GM12873 (cell line): ENCODE data around the gene R3HCC1L.

Experiments used
- TF ChIP-seq, protein P1 (sequence below): IDR thresholded peaks from 2 replicates; pipeline ENCODE4 v1.5.1; 2012; ENCODE audit warnings: low read depth, mild to moderate bottlenecking, moderate library complexity, low read length, control low read depth; ENCODE audit not compliant: insufficient read depth; ENCODE audit errors: missing control alignments

R3HCC1L gene

DNA sequence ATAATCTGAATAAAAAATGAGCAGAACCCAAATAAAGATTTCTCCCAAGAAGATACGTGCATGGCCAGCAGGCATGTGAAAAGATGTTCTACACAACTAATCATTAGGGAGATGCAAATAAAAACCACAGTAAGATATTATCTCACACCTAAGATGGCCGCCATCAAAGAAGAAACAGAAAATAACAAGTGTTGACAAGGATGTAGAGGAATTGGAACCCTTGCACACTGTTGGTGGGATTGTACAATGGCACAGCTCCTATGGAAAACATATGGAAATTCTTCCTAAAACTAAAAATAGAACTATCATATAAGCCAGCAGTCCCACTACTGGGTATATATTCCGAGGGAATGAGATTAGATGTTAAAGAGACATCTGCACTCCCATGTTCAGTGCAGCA is 60.2 kb downstream of the R3HCC1L start:
- TF ChIP-seq, protein P1, sequence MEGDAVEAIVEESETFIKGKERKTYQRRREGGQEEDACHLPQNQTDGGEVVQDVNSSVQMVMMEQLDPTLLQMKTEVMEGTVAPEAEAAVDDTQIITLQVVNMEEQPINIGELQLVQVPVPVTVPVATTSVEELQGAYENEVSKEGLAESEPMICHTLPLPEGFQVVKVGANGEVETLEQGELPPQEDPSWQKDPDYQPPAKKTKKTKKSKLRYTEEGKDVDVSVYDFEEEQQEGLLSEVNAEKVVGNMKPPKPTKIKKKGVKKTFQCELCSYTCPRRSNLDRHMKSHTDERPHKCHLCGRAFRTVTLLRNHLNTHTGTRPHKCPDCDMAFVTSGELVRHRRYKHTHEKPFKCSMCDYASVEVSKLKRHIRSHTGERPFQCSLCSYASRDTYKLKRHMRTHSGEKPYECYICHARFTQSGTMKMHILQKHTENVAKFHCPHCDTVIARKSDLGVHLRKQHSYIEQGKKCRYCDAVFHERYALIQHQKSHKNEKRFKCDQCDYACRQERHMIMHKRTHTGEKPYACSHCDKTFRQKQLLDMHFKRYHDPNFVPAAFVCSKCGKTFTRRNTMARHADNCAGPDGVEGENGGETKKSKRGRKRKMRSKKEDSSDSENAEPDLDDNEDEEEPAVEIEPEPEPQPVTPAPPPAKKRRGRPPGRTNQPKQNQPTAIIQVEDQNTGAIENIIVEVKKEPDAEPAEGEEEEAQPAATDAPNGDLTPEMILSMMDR = no peak

DNA sequence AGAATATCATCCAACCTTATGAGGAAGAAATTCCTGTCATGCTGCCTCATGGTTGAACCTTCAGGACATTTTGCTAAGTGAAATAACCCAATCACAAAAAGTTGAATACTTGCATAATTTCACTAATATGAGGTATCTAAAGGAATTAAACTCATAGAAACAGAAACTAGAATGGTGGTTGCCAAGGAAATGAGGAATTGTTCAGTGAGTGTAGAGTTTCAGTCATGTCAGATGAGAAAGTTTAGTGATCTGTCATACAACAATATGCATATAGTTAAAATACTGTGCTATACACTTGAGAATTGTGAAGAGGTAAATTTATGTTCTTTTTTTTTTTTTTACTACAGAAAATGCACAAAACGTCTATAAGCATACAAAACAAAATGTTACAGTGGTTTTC is 60.7 kb downstream of the R3HCC1L start:
- TF ChIP-seq, protein P1 = no peak

DNA sequence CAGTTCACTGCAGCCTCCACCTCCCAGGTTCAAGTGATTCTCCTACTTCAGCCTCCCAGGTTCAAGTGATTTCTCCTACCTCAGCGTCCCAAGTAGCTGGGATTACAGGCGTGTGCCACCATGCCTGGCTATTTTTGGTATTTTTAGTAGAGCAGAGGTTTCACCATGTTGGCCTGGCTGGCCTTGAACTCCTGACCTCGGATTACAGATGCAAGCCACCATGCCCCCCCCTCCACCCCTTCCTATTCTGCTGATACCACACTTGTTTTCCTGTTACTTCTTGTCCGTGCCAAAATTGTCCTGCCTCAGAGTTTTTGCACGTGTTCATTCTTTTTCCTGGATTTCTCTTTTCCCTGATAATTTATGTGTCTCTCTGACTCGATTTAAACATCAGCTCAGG is 62.5 kb downstream of the R3HCC1L start:
- TF ChIP-seq, protein P1 = no peak

DNA sequence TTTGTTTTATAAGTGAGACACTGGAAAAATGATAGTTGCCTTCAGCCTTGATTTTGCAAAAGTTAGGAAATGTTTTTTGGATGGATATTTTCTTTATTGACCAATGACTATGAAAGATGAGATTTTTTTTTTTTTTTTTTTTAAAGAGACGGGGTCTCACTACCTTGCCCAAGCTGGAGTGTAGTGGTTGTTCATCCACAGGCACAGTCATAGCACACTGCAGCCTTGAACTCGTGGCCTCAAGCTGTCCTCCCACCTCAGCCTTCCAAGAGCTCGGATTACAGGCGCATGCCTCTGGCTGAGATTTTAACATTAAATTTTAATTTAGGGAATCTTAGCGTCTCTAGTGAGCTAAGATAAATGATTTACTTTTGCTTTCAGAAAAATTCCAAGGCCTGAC is 67.3 kb downstream of the R3HCC1L start:
- TF ChIP-seq, protein P1 = no peak

DNA sequence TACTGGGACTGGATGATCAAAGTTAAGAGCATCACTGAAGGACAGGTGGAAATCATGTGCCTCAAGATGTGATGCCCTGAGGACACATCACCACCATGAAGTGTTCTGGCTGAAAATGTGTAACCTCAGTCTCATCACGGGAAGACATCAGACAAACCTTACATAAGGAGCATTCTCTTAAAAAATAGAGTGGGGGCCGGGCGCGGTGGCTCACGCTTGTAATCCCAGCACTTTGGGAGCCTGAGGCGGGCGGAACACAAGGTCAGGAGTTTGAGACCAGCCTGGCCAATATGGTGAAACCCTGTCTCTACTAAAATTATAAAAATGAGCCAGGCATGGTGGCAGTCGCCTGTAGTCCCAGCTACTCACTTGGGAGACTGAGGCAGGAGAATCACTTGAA is 67.9 kb downstream of the R3HCC1L start:
- TF ChIP-seq, protein P1 = no peak

DNA sequence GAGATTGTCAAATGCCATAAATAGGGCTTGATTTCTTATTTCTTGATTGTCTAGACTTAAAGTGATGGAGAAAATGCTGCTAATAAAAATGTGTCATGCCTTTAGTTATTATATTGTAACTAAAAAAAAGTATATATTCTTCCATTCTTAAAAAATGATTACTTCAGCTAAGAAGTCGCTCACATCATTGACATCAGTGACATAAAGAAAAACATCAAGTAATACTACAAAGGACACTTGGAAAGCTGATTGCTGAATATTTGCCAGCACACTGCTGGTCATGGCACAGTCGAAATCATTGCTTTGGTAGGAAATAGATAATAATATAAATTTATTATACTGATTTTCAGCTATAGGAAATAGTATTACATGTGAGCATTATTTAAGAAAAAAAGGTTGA is 70.9 kb downstream of the R3HCC1L start:
- TF ChIP-seq, protein P1 = no peak

DNA sequence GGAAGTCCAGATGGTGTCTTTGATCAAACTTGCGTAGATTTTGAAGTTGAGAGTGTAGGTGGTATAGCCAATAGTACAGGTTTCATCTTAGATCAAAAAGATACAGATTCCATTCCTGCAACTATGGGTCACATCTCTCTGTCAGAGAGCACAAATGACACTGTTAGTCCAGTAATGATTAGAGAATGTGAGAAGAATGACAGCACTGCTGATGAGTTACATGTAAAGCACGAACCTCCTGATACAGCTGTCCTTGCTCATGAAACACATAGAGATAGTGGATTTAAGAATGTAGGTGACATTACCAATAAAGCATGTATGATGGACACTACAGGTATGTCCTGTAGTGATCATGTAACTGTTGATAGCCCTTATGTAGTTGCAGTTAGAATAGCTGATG is 74.5 kb downstream of the R3HCC1L start:
- TF ChIP-seq, protein P1 = no peak
